ENCODE measurements around the gene GALNTL6.

GALNTL6 gene

GRCh38 chr4:172813359-172813923 lies 1000.2 kb downstream of the GALNTL6 start:
- DNase-seq: no peak
- no peak for ATAC-seq

GRCh38 chr4:172815499-172816164 lies 1002.4 kb downstream of the GALNTL6 start:
- DNase-seq (no peak), ATAC-seq (no peak)

GRCh38 chr4:172818901-172819300 lies 1005.7 kb downstream of the GALNTL6 start:
- DNase-seq (no peak), ATAC-seq (no peak)

GRCh38 chr4:172819353-172819752 lies 1006.1 kb downstream of the GALNTL6 start:
- DNase-seq (no peak), ATAC-seq (no peak)

GRCh38 chr4:172822331-172822730 lies 1009.1 kb downstream of the GALNTL6 start:
- ATAC-seq (no peak), DNase-seq (no peak)

GRCh38 chr4:172826346-172826745 lies 1013.1 kb downstream of the GALNTL6 start:
- no peak for ATAC-seq
- DNase-seq: no peak

- DNase-seq (no peak), ATAC-seq (no peak)
Observed at GRCh38 chr4:172826861-172827260, 1013.7 kb downstream of the GALNTL6 start.

- ATAC-seq (no peak), DNase-seq (no peak)
Observed at GRCh38 chr4:172830295-172830764, 1017.1 kb downstream of the GALNTL6 start.

- ATAC-seq: no peak
Observed at GRCh38 chr4:172836661-172837060, 1023.5 kb downstream of the GALNTL6 start.

GRCh38 chr4:172838111-172838510 lies 1024.9 kb downstream of the GALNTL6 start:
- no peak for ATAC-seq
- no peak for DNase-seq

More at GRCh38 chr4:172836661-172837060, 1023.5 kb downstream of the GALNTL6 start:
- no peak for DNase-seq

- no peak for DNase-seq
- no peak for ATAC-seq
Observed at GRCh38 chr4:172838943-172839342, 1025.7 kb downstream of the GALNTL6 start.

GRCh38 chr4:172842779-172843178 lies 1029.6 kb downstream of the GALNTL6 start:
- no peak for ATAC-seq

GRCh38 chr4:172843192-172843591 lies 1030.0 kb downstream of the GALNTL6 start:
- DNase-seq (no peak), ATAC-seq (no peak)

More at GRCh38 chr4:172842779-172843178, 1029.6 kb downstream of the GALNTL6 start:
- no peak for DNase-seq

- no peak for ATAC-seq
- DNase-seq: no peak
Observed at GRCh38 chr4:172844556-172844955, 1031.4 kb downstream of the GALNTL6 start.

GRCh38 chr4:172845281-172845680 lies 1032.1 kb downstream of the GALNTL6 start:
- ATAC-seq: no peak
- DNase-seq: no peak

GRCh38 chr4:172850838-172851237 lies 1037.6 kb downstream of the GALNTL6 start:
- ATAC-seq (no peak), DNase-seq (no peak)

- no peak for ATAC-seq
- DNase-seq: no peak
Observed at GRCh38 chr4:172851534-172851933, 1038.3 kb downstream of the GALNTL6 start.

- DNase-seq: no peak
- ATAC-seq: no peak
Observed at GRCh38 chr4:172857026-172857425, 1043.8 kb downstream of the GALNTL6 start.

GRCh38 chr4:172858731-172859230 lies 1045.6 kb downstream of the GALNTL6 start:
- no peak for ATAC-seq
- DNase-seq: no peak

- DNase-seq (no peak), ATAC-seq (no peak)
Observed at GRCh38 chr4:172865103-172865502, 1051.9 kb downstream of the GALNTL6 start.

- no peak for ATAC-seq
Observed at GRCh38 chr4:172865531-172866127, 1052.4 kb downstream of the GALNTL6 start.

GRCh38 chr4:172866421-172866820 lies 1053.2 kb downstream of the GALNTL6 start:
- DNase-seq (no peak), ATAC-seq (no peak)

More at GRCh38 chr4:172865531-172866127, 1052.4 kb downstream of the GALNTL6 start:
- no peak for DNase-seq

GRCh38 chr4:172867835-172868234 lies 1054.6 kb downstream of the GALNTL6 start:
- no peak for ATAC-seq
- no peak for DNase-seq

Data from stimulated activated naive CD8-positive, alpha-beta T cell treated with anti-CD3 and anti-CD28 coated beads, Interleukin-15, Interleukin-2, amounts not matched to agents 100 U/mL and 50 U/mL, for 24 hours (primary cell).